GM12878 (cell line): ENCODE results near the gene RBX1. TPM values are rescaled to one million over a fixed set of nuclear protein-coding genes. Genes with fewer than 3 reads are reported as not detected.

Experiments
- ATAC-seq: fragments of 200-7000 bp; cut with Tn5 transposase; 3 replicates; pipeline ENCODE4 v1.9.1; 2020; ENCODE audit warnings: mild to moderate bottlenecking, moderate library complexity
- BruUV-seq: library from RNA; stranded (reverse); fragments of 400-500 nt; replicated peaks from 2 replicates; lab custom pipeline; 2021; lab: Mats Ljungman, UMichigan
- CTCF ChIA-PET: fragments of 300-600 bp; sonication (Branson Sonifier 250); formaldehyde crosslinking; extraction: SDS; loops from one replicate; lab custom pipeline; 2021; ENCODE audit warnings: inconsistent platforms; lab: Yijun Ruan, JAX
- POLR2A ChIA-PET: fragments of 350-600 bp; formaldehyde crosslinking; extraction: SDS; loops from one replicate; lab custom pipeline; 2021; ENCODE audit warnings: inconsistent platforms; lab: Charles Lee
- RAD21 ChIA-PET: fragments of 300-600 bp; sonication (Branson Sonifier 250); formaldehyde crosslinking; loops from one replicate; lab custom pipeline; 2023; ENCODE audit warnings: antibody characterized with exemption; ENCODE audit not compliant: unreplicated experiment; lab: Charles Lee
- SMC1A ChIA-PET: fragments of 300-600 bp; sonication (Branson Sonifier 250); formaldehyde crosslinking; loops from one replicate; lab custom pipeline; 2023; ENCODE audit not compliant: unreplicated experiment, uncharacterized antibody; lab: Charles Lee
- DNase-seq: peaks from one replicate; pipeline ENCODE4 v3.0.0-alpha.2; 2011; ENCODE audit warnings: low read depth, low spot score
- FAIRE-seq: peaks from 3 replicates; lab custom pipeline; 2011; peaks lifted over from hg19 to GRCh38; lab: Jason Lieb, UNC
- H2AFZ ChIP-seq: 2 replicates; pipeline ENCODE4 v1.6.0; 2011; ENCODE audit warnings: low read depth, low read length, control low read depth; ENCODE audit not compliant: control insufficient read depth
- H3K27ac ChIP-seq: 2 replicates; pipeline ENCODE4 v1.5.1; 2011; ENCODE audit warnings: control low read depth; ENCODE audit not compliant: control insufficient read depth, insufficient read depth
- H3K27me3 ChIP-seq, 2 experiments: replicated peaks in 1 of 2; 2 replicates each; pipeline versions ENCODE4 v1.6.0 to v1.6.1; 2011; ENCODE audit warnings: low read length in 1 of 2; ENCODE audit not compliant: control insufficient read depth in 2 of 2, insufficient read depth in 2 of 2
- H3K36me3 ChIP-seq, 2 experiments: 2 replicates each; pipeline ENCODE4 v1.5.1; 2011; ENCODE audit warnings: low read length in 1 of 2; ENCODE audit not compliant: control insufficient read depth in 2 of 2, insufficient read depth in 2 of 2
- H3K4me1 ChIP-seq: 2 replicates; pipeline ENCODE4 v1.6.1; 2011; ENCODE audit warnings: mild to moderate bottlenecking, low read length, moderate library complexity, mixed read lengths; ENCODE audit not compliant: control insufficient read depth, insufficient read depth
- H3K4me2 ChIP-seq: 2 replicates; pipeline ENCODE4 v1.6.0; 2011; ENCODE audit warnings: control low read depth; ENCODE audit not compliant: control insufficient read depth, insufficient read depth
- H3K4me3 ChIP-seq: fragments of 200-600 bp; sonication (generic); 2 replicates; pipeline ENCODE4 v1.5.1; 2016
- H3K79me2 ChIP-seq: 2 replicates; pipeline ENCODE4 v1.6.0; 2011; ENCODE audit warnings: low read length; ENCODE audit not compliant: control insufficient read depth, insufficient read depth
- H3K9ac ChIP-seq: 2 replicates; pipeline ENCODE4 v1.8.0; 2011; ENCODE audit warnings: low read length, control low read depth, mixed read lengths; ENCODE audit not compliant: control insufficient read depth, insufficient read depth
- H3K9me3 ChIP-seq: replicated peaks from 3 replicates; pipeline ENCODE4 v1.5.1; 2011; ENCODE audit warnings: mild to moderate bottlenecking, low read length; ENCODE audit not compliant: control insufficient read depth, insufficient read depth
- H4K20me1 ChIP-seq: 2 replicates; pipeline ENCODE4 v1.6.0; 2011; ENCODE audit not compliant: control insufficient read depth, insufficient read depth
- ATF7 ChIP-seq: fragments of 450-650 bp; IDR thresholded peaks from 2 replicates; pipeline ENCODE4 v1.6.1; 2016; ENCODE audit warnings: low read depth, mild to moderate bottlenecking
- KDM1A ChIP-seq: fragments of 200-600 bp; sonication (generic); IDR thresholded peaks from 2 replicates; pipeline ENCODE4 v1.6.1; 2016; ENCODE audit warnings: borderline replicate concordance
- NFYB ChIP-seq: IDR thresholded peaks from 2 replicates; pipeline ENCODE4 v1.6.1; 2011; ENCODE audit warnings: low read depth, mild to moderate bottlenecking, low read length, improper control_type of control experiment, moderate library complexity; ENCODE audit not compliant: insufficient read depth
- PAX8 ChIP-seq: fragments of 450-650 bp; IDR thresholded peaks from 2 replicates; pipeline ENCODE4 v1.6.1; 2017; ENCODE audit warnings: mild to moderate bottlenecking, moderate library complexity
- RAD21 ChIP-seq: IDR thresholded peaks from 2 replicates; pipeline ENCODE4 v1.6.1; 2011; ENCODE audit warnings: mild to moderate bottlenecking, low read depth, low read length, moderate library complexity; ENCODE audit not compliant: insufficient read depth
- RUNX3 ChIP-seq: IDR thresholded peaks from 2 replicates; pipeline ENCODE4 v1.6.1; 2012; ENCODE audit warnings: low read length, inconsistent platforms
- SMC3 ChIP-seq: IDR thresholded peaks from 2 replicates; pipeline ENCODE4 v1.6.1; 2011; ENCODE audit warnings: low read length, improper control_type of control experiment, borderline replicate concordance
- STAT3 ChIP-seq: IDR thresholded peaks from 2 replicates; pipeline ENCODE4 v1.6.1; 2011; ENCODE audit warnings: low read depth, low read length, improper control_type of control experiment
- WRNIP1 ChIP-seq: IDR thresholded peaks from 2 replicates; pipeline ENCODE4 v1.6.1; 2011; ENCODE audit warnings: low read depth, low read length, improper control_type of control experiment, borderline replicate concordance
- ZNF217 ChIP-seq: fragments of 450-650 bp; IDR thresholded peaks from 2 replicates; pipeline ENCODE4 v1.6.1; 2017; ENCODE audit warnings: antibody characterized with exemption, mild to moderate bottlenecking
- ZNF384 ChIP-seq: IDR thresholded peaks from 2 replicates; pipeline ENCODE4 v1.6.1; 2012; ENCODE audit warnings: low read depth, mild to moderate bottlenecking, low read length, improper control_type of control experiment, borderline replicate concordance
- ZNF622 ChIP-seq: fragments of 450-650 bp; IDR thresholded peaks from 2 replicates; pipeline ENCODE4 v1.6.1; 2017; ENCODE audit warnings: mild to moderate bottlenecking, inconsistent platforms
- WGBS: methylation state at CpG from one replicate; pipeline ENCODE4 v1.1.6; 2016; ENCODE audit warnings: low lambda C conversion rate; ENCODE audit not compliant: insufficient replicate concordance, insufficient coverage; ENCODE audit errors: missing lambda C conversion rate; 5-methylcytosine and 5-hydroxymethylcytosine counted together
- in situ Hi-C: fragments of 300-500 bp; cut with MboI; formaldehyde crosslinking; loops from 9 replicates; pipeline ENCODE4 v1.14.3; 2018; ENCODE audit warnings: mixed read lengths
- intact Hi-C: fragments of 100-400 bp; cut with micrococcal nuclease; formaldehyde crosslinking; loops from one replicate; pipeline ENCODE4 v1.14.2; 2022; ENCODE audit not compliant: unreplicated experiment
- polyA plus RNA-seq, 11 experiments: library from polyadenylated mRNA; depleted of rRNA in 4 of 11; unstranded in 6 of 11; stranded (reverse) in 5 of 11; fragments of >200 nt; fragmentation: Nextera tagmentation in 4 of 11; fragmentation: Illumina TruSeq in 1 of 11; extraction: Ambion mirVana in 4 of 11; extraction: Trizol in 1 of 11; gene quantifications; 1 replicate in 1 of 11; 2 replicates in 10 of 11; pipeline versions ENCODE4 v1.2.1 to v1.2.3, GENCODE V29; 2011 to 2016; ENCODE audit warnings: inconsistent platforms in 2 of 11, missing spikeins in 2 of 11, low read depth in 1 of 11
- total RNA-seq, 4 experiments: library from RNA; depleted of rRNA in 3 of 4; stranded (reverse); fragments of >200 nt in 3 of 4; fragmentation: Illumina TruSeq in 1 of 4; extraction: Trizol in 1 of 4; gene quantifications; 2 replicates each; pipeline versions ENCODE4 v1.2.1 to v1.2.3, GENCODE V29; 2013 to 2021
- TF ChIP-seq, protein P1 (sequence below): fragments of 450-650 bp; conservative IDR thresholded peaks from 2 replicates; pipeline ENCODE4 v1.6.1; 2017; ENCODE audit warnings: mild to moderate bottlenecking, moderate library complexity

RBX1 gene
- total and polyA plus RNA-seq, 10 of the 15 experiments (the other 5 are each of a cell fraction or from before 2014, with no cell fraction given): 71.2 to 468 (median 184) TPM

DNA sequence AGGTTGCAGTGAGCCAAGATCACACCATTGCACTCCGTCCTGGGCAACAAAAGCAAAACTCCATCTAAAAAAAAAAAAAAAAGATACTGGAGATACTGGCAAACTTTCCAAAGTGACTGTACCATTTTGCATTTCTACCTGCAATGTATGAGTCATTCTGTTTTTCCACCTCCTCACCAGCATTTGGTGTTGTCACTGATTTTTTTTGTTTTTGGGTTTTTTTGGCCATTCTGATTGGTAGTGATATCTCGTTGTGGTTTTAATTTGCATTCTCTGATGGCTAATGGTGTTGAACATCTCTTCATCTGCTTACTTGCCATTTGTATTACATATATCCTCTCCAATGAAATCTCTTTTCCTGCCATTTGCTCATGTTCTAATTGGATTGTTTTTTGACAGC lies 12.0 kb upstream of the RBX1 start:
- SMC1A ChIA-PET: no interaction called here
- CTCF ChIA-PET: interaction anchor here (0.7 kb wide), 1 partner anchor 16 kb away, joined by 3 read pairs; no protein-coding TSS in a partner anchor

DNA sequence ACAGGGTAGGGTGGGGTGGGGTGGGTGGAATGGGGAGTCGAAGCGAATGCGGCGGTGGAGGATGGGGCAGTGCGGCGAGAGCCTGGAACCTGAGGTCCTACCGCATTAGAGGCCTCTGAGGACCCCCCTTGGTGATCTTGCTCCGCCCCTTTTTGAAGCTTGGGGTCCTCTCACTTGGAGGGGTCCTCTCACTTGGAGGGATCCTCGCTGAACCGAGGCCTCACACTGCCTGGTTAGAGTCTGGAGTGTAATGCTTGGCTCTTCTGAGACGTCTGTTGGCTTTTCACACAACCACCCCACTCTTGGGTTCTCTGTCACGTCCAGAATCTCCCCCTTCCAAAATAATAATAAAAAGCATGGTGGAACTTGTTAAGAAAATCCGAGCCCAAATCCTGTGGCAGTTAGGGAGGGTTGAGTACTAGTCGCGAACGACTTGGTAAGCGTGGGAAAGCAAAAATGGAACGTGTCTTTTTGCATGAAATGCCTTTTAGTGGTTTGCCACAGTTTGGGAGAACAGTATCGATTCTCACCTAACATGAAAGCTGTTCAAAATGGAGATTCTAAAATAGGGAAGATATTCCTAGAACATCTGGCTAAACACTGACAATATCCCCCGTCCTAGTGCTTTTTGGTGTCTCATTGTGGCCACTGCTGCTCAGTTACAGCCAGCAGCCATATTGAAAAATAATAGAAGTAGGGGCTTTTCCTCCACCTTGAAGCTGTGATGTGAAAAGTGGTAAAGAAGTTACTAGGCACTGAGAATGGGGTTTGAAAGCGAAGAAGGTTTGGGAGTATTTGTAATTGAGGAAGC lies 822 bp downstream of the RBX1 start:
- in situ Hi-C loops: loop anchor here (5.0 kb wide), 1 partner anchor 135 kb away; no protein-coding TSS in a partner anchor
- CTCF ChIA-PET: interaction anchor here (0.6 to 2.4 kb wide), 7 partner anchors 30 to 257 kb away, joined by 3 to 22 read pairs (median 3); no protein-coding TSS in a partner anchor
- TF ChIP-seq RAD21: no peak
- TF ChIP-seq PAX8: peak; percentile 48; the same call in 1 of the 2 replicates
- TF ChIP-seq SMC3: no peak
- 0 out of 2 replicates have a peak, but pooled peaks have one; percentile 23 for TF ChIP-seq WRNIP1
- no peak for TF ChIP-seq ZNF622
- TF ChIP-seq KDM1A: no peak
- TF ChIP-seq, protein P1, sequence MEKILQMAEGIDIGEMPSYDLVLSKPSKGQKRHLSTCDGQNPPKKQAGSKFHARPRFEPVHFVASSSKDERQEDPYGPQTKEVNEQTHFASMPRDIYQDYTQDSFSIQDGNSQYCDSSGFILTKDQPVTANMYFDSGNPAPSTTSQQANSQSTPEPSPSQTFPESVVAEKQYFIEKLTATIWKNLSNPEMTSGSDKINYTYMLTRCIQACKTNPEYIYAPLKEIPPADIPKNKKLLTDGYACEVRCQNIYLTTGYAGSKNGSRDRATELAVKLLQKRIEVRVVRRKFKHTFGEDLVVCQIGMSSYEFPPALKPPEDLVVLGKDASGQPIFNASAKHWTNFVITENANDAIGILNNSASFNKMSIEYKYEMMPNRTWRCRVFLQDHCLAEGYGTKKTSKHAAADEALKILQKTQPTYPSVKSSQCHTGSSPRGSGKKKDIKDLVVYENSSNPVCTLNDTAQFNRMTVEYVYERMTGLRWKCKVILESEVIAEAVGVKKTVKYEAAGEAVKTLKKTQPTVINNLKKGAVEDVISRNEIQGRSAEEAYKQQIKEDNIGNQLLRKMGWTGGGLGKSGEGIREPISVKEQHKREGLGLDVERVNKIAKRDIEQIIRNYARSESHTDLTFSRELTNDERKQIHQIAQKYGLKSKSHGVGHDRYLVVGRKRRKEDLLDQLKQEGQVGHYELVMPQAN: 0 out of 2 replicates have a peak, but pooled peaks have one; percentile 31
- TF ChIP-seq ZNF217: 0 out of 2 replicates have a peak, but pooled peaks have one; percentile 18

More for the DNA sequence above, 12.0 kb upstream of the RBX1 start:
- RAD21 ChIA-PET: interaction anchor here (0.7 kb wide), 1 partner anchor 214 kb away, joined by 3 read pairs; no protein-coding TSS in a partner anchor
- FAIRE-seq: no peak
- in situ Hi-C loops: no loop called here
- TF ChIP-seq ATF7: peak; percentile 50; the same call in 1 of the 2 replicates
- TF ChIP-seq STAT3: no peak
- TF ChIP-seq ZNF384: peak; percentile 46; the same call in 1 of the 2 replicates
- peak; percentile 50; the same call in 1 of the 2 replicates for TF ChIP-seq NFYB
- peak; percentile 59 for TF ChIP-seq RUNX3
- TF ChIP-seq, all 136 proteins: peak for 4
- DNase-seq (no peak), ATAC-seq (peak; percentile 54; the same call in 2 of the 3 replicates)
- Histone ChIP-seq H3K9ac (no peak overlapping the region), H3K4me3 (no peak overlapping the region), H3K9me3 (no peaks in the 10 kb centered on the region), H3K27ac (no peak overlapping the region), H3K4me2 (0 out of 2 replicates have a peak overlapping the region, but pooled peaks have one; percentile 3), H3K27me3 (no peaks in the 10 kb centered on the region), H4K20me1 (no peaks in the 10 kb centered on the region), H3K4me1 (peaks cover 17% of the 10 kb centered on the region), H3K36me3 (no peaks in the 10 kb centered on the region), H3K79me2 (no peaks in the 10 kb centered on the region), H2AFZ (no peak overlapping the region)
- no TSS peak for BruUV-seq
- POLR2A ChIA-PET: interaction anchor here (0.7 kb wide), 1 partner anchor 48 kb away, joined by 3 read pairs; no protein-coding TSS in a partner anchor
- WGBS: 44% methylated on average over 2 of the region's 2 CpGs
- intact Hi-C loops: no loop called here

More for the DNA sequence above, 822 bp downstream of the RBX1 start:
- RAD21 ChIA-PET: interaction anchor here (0.6 to 3.9 kb wide), 17 partner anchors 25 to 429 kb away, joined by 3 to 42 read pairs (median 4); partner anchors contain the start of genes EP300 and TEF
- TSS peak; percentile 70 for BruUV-seq
- Histone ChIP-seq H3K4me2 (peak overlapping the region; percentile 66), H3K36me3 (peaks cover 0 to 16% of the 10 kb centered on the region in 2 experiments; a peak in 2 of 4 replicates), H2AFZ (peak overlapping the region; percentile 3), H3K9ac (peak overlapping the region; percentile 99), H4K20me1 (no peaks in the 10 kb centered on the region), H3K27ac (peak overlapping the region; percentile 99), H3K27me3 (no peaks in the 10 kb centered on the region), H3K4me3 (peak overlapping the region; percentile 98), H3K79me2 (peaks cover 45% of the 10 kb centered on the region), H3K9me3 (no peaks in the 10 kb centered on the region), H3K4me1 (no peaks in the 10 kb centered on the region)
- ATAC-seq: peak; percentile 32
- DNase-seq: peak; percentile 33
- intact Hi-C loops: loop anchor here (1.0 to 5.0 kb wide), 3 partner anchors 70 to 139 kb away; no protein-coding TSS in a partner anchor
- FAIRE-seq: peak; percentile 84
- SMC1A ChIA-PET: interaction anchor here (0.8 to 3.6 kb wide), 17 partner anchors 11 to 286 kb away, joined by 3 to 30 read pairs (median 3); no protein-coding TSS in a partner anchor
- POLR2A ChIA-PET: interaction anchor here (0.6 to 3.0 kb wide), 23 partner anchors 8 to 1278 kb away, joined by 3 to 31 read pairs (median 4); partner anchors contain the start of genes EP300 and TOB2
- 2% methylated on average over 17 of the region's 21 CpGs for WGBS
